GM06990 (cell line): ENCODE measurements around the gene BIN1.
A peak's percentile ranks its signal among the peaks of the same experiment; 100 is the strongest.

Experiments
- DNase-seq: peaks from one replicate; pipeline ENCODE4 v3.0.0-alpha.2; 2011; ENCODE audit not compliant: insufficient read length; ENCODE audit errors: extremely low read depth
- H3K27me3 ChIP-seq: replicated peaks from 2 replicates; pipeline ENCODE4 v1.6.0; 2011; ENCODE audit warnings: low read length; ENCODE audit not compliant: control insufficient read depth, insufficient read depth
- H3K36me3 ChIP-seq: 2 replicates; pipeline ENCODE4 v1.5.1; 2011; ENCODE audit warnings: low read length; ENCODE audit not compliant: control insufficient read depth, insufficient read depth
- H3K4me3 ChIP-seq: replicated peaks from 2 replicates; pipeline ENCODE4 v1.5.1; 2011; ENCODE audit warnings: low read depth, mild to moderate bottlenecking, control low read depth, low read length
- CTCF ChIP-seq: IDR thresholded peaks from 2 replicates; pipeline ENCODE4 v1.5.1; 2011; ENCODE audit warnings: low read length, control low read depth, mild to moderate bottlenecking, inconsistent platforms; ENCODE audit not compliant: insufficient read depth, poor library complexity, severe bottlenecking

BIN1 gene

GRCh38 chr2:127088706-127089105, 18.2 kb downstream of the BIN1 start:
- Histone ChIP-seq H3K27me3 (no peaks in the 10 kb centered on the region), H3K4me3 (no peak overlapping the region), H3K36me3 (no peaks in the 10 kb centered on the region)
- no peak for TF ChIP-seq CTCF
- DNase-seq: no peak

GRCh38 chr2:127087791-127088495, 19.0 kb downstream of the BIN1 start:
- H3K27me3 ChIP-seq: no peaks in the 10 kb centered on the region
- H3K36me3 ChIP-seq: no peaks in the 10 kb centered on the region
- no peak overlapping the region for H3K4me3 ChIP-seq
- TF ChIP-seq CTCF: no peak
- no peak for DNase-seq

- DNase-seq: peak; percentile 56
- Histone ChIP-seq H3K36me3 (no peaks in the 10 kb centered on the region), H3K4me3 (peak overlapping the region; percentile 11; the same call in 1 of the 2 replicates), H3K27me3 (no peaks in the 10 kb centered on the region)
- TF ChIP-seq CTCF: no peak
Measured at GRCh38 chr2:127086990-127087790, 19.8 kb downstream of the BIN1 start.

- H3K27me3 ChIP-seq: no peaks in the 10 kb centered on the region
- no peak for TF ChIP-seq CTCF
- no peak overlapping the region for H3K4me3 ChIP-seq
- no peak for DNase-seq
- H3K36me3 ChIP-seq: no peaks in the 10 kb centered on the region
Measured at GRCh38 chr2:127085317-127085681, 21.7 kb downstream of the BIN1 start.

GRCh38 chr2:127084611-127085316, 22.2 kb downstream of the BIN1 start:
- no peak for DNase-seq
- Histone ChIP-seq H3K36me3 (no peaks in the 10 kb centered on the region), H3K4me3 (no peak overlapping the region), H3K27me3 (no peaks in the 10 kb centered on the region)
- TF ChIP-seq CTCF: no peak
